Epithelial cell of umbilical artery (primary cell): ENCODE measurements around the gene FAM50A. TPM values are rescaled to one million over a fixed set of nuclear protein-coding genes. Genes with fewer than 3 reads are reported as not detected.

Experiments
- total RNA-seq: library from RNA; depleted of rRNA; stranded (reverse); fragments of >200 nt; gene quantifications from 2 replicates; pipeline ENCODE4 v1.2.3, GENCODE V29; 2014

FAM50A gene, protein sequence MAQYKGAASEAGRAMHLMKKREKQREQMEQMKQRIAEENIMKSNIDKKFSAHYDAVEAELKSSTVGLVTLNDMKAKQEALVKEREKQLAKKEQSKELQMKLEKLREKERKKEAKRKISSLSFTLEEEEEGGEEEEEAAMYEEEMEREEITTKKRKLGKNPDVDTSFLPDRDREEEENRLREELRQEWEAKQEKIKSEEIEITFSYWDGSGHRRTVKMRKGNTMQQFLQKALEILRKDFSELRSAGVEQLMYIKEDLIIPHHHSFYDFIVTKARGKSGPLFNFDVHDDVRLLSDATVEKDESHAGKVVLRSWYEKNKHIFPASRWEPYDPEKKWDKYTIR
- 70.8 and 75.2 TPM in 2 replicates for total RNA-seq

DNA sequence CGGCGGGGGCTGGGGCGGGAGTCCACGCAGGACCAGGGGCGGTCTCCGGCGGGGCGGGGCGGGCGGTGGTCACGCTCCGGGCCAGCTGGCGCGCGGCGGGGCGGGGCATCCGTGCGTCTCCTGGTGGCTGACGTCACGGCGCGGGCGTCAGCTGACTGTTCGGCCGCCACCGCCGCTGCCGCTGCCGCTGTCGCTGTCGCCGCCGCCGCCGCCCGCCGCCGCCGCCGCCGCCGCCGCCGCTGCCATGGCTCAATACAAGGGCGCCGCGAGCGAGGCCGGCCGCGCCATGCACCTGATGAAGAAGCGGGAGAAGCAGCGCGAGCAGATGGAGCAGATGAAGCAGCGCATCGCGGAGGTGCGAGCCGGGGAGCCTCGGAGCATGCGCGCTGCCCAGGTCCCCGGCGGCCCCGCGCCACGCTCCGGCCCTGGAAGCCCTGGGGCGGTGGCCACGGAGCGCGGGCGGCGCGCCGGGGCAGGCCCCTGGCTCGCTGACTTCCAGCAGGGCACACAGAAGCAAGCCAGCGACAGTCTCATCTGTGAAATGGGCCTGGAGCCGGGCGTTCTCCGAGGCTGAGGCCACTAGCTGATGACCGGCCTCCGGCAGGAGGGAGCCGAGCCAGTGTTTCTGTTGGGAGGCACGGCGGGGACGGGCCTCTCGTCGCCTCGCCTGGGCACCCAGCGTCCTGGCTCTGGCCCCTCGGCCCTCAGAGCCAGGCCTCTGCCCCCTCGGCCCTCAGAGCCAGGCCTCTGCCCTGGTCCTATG is at the start of gene FAM50A:
FAM50A (plus strand) TSS at position 150 of the 763 bp plus-strand sequence; CDS start at position 245, 95 bp downstream.

GRCh38 chrX:154397888-154398667 is 45.9 kb upstream of the FAM50A start, which contains the start of gene RPL10:
Gene RPL10 (plus strand): TSS chrX:154398377. CDS start chrX:154398520, 143 bp downstream.

GRCh38 chrX:154409222-154409871 is 34.6 kb upstream of the FAM50A start, which contains the start of gene DNASE1L1:
Gene DNASE1L1 (minus strand): TSS chrX:154409254. CDS start chrX:154405568, 3,686 bp downstream.

GRCh38 chrX:154428176-154429171 is 15.5 kb upstream of the FAM50A start, which contains the start of gene ATP6AP1:
Gene ATP6AP1 (plus strand): TSS chrX:154428677. CDS start chrX:154428693, 16 bp downstream.

DNA sequence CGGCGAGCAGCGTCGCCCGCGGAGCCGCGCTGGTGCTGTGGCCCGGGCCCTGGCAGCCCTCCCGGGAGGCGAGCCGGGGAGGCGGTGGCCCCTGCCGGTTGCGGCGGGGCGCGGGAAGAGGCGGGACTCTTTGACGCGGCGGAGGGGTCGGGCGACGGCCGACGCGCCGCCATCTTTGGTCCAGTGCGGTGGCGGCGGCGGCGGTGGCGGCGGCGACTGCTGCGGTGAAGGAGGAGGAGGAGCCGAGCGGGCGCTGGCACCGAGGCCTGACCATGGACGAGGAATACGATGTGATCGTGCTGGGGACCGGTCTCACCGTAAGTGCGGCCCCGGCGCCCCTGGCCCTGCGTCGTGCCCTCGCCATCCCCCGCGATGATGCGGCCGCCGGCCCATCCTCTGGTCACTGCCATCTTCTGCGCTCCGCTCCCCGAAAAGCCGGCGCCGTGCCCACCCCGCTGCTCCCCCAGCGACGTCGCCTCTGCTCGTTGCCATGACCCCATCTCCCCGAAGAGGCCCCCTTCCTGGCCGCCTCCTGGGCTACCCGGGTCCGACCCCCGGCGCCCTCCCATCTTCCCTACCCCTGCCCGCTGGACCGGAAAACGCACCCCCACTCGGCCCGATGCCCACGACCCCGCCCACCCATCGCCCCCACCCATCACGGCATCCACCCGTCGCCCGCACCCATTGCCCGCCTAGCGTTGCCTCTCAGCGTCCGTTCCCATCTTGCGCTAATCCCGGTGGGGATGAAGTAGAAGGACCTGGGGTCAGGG is 6.8 kb upstream of the FAM50A start, which contains the start of gene GDI1:
GDI1 (plus strand) TSS at position 172 of the 770 bp plus-strand sequence; CDS start at position 273, 101 bp downstream.

DNA sequence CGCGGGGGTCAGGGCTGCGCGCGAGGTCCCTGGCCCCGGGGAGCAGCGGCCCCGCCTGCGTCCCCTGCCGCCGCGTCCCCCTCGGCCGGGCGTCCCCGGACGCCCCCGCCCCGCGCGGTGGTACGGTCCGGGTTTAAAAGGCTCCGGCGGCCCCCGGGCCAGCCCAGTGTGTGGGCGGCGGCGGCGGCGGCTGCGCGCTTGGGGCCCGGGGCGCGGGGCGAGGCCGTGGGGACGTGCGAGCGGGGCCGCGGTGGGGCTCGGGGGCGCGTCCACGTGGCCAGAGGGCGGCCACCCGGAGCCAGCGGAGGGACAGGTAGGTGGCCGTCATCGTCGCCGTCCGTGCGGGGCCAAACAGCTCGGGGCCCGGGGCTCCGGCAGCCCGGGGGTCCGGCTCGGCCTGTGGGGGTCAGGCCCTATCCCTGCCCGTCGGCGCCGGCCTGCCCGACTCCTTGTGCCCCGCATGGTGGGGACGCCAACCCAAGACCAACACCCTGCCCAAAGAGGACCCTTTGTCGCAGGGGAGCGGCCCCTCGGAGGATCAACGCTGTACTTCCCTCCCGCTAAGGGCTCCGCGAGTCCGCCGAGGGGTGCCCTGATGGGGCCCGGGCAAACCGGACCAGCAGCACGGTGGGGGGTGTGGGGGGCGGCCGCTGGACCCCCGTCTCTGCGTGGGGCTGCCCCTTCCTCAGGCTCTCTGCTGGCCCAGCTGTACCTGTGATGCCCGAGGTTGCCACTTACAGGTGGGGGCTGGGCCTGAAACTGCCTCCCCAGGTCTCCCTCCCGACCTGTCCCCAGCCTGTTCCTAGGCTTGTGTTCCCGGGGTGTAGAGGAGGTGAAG is 14.4 kb downstream of the FAM50A start, which contains the start of gene PLXNA3:
PLXNA3 (plus strand) TSS at position 166 of the 838 bp plus-strand sequence. CDS start 1,903 bp downstream, outside the sequence.

DNA sequence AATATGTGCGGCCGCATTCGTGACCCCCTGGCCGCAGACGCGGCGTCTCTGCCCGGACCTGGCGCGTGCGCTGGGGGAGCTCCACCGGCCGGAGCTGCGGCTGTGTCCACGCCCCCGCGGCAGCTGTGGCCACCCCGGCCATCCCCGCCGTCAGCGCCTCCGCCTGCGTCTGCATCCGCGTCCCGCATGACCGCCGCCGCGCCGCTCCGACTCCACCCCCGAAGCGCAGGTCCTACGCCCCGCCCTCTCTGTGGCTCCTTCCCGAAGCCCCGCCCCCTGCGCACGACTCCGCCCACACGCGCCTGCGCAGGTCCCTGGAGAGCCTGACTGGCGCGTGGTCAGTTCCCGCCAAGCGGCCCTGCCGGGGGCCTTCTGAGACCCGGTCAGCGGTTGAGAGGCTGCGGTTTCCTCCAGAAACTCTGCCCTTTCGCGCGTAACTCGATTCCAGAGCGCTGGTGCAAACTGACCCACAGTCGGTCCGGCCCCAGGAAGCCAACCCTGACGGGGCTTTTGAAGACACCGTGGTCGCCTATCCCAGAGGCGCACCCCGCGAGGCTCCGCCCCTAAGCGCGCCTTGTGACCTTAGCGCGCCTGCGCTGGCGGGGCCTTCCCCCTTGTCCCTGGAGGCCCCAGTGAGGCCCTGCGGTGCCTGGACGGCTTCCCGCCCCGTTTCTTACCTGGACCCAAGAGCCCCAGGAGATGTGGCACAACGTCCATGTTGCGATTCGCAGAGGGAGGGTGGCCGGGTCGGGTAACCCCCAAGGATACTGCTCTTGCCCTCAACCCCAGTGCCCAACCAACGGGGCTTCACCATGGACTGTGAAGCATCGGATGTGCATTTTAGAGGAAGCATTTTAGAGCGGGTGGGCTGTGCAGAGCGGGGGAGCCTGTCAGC is 35.0 kb downstream of the FAM50A start, which contains the start of gene LAGE3:
LAGE3 (minus strand) TSS at position 554 of the 895 bp plus-strand sequence; CDS start at position 188, 366 bp downstream.

GRCh38 chrX:154486396-154487207 is 42.7 kb downstream of the FAM50A start, which contains the start of gene UBL4A:
Gene UBL4A (minus strand): TSS chrX:154486615. CDS start chrX:154486584, 31 bp downstream.

DNA sequence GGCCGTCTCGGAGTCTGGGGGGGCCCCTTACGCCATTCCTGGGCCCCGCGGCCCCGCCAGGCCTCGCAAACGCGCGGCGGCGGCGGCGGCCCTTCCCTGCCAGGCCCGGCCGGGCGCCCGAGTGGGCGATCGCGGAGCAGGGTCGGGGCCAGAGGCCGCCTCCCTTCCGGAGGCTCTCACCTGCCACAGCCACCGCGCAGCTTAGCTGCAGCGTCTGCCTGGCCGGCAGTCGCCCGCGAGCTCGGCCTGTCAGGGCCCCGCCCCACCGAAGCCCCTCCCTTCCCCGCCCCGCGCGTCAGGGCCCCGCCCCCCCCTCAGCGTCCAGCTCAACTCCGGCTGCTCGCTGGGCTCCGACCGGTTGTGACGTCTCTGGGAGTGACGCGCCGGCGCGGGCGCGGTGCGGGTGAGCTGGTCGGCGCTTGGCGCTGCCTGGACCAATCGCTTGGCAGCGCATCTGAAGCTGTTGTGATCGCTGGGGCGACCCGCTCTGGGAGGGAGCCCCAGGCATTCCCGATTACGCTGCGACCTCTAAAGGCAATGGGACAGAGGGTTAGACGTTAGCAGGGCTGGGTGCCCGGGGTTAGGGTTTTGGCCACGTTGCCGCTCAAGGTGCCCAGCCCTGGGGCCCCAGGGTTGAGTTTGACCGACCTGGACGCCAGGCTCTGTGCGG is 46.6 kb downstream of the FAM50A start, which contains the start of gene SLC10A3:
SLC10A3 (minus strand) TSS at position 216 of the 670 bp plus-strand sequence. CDS start 1,689 bp downstream, outside the sequence.

Other genes with a start within 250 kb of the FAM50A start
- gene OPN1MW2, start 224.4 kb upstream of the FAM50A start, total RNA-seq = not detected in 2 replicates
- not detected in 2 replicates for gene OPN1MW3, start 186.6 kb upstream of the FAM50A start, total RNA-seq
- not detected in 2 replicates for gene TEX28, start 149.0 kb upstream of the FAM50A start, total RNA-seq
- not detected in 2 replicates for gene TKTL1, start 148.3 kb upstream of the FAM50A start, total RNA-seq
- gene FLNA, start 69.5 kb upstream of the FAM50A start, total RNA-seq = 1,092 and 1,667 TPM in 2 replicates
- gene EMD, start 64.8 kb upstream of the FAM50A start, total RNA-seq = 14.1 and 21.4 TPM in 2 replicates
- 1,669 and 5,428 TPM in 2 replicates for gene RPL10, start 45.8 kb upstream of the FAM50A start, total RNA-seq
- 72.2 and 89.0 TPM in 2 replicates for gene DNASE1L1, start 34.9 kb upstream of the FAM50A start, total RNA-seq
- gene TAFAZZIN, start 32.6 kb upstream of the FAM50A start, total RNA-seq = 15.8 and 17.2 TPM in 2 replicates
- gene ATP6AP1, start 15.5 kb upstream of the FAM50A start, total RNA-seq = 85.8 and 107 TPM in 2 replicates
- gene GDI1, start 7.0 kb upstream of the FAM50A start, total RNA-seq = 62.0 and 62.9 TPM in 2 replicates
- 3.6 and 9.7 TPM in 2 replicates for gene PLXNA3, start 14.1 kb downstream of the FAM50A start, total RNA-seq
- gene LAGE3, start 35.1 kb downstream of the FAM50A start, total RNA-seq = 20.2 and 23.1 TPM in 2 replicates
- 42.1 and 48.7 TPM in 2 replicates for gene UBL4A, start 42.5 kb downstream of the FAM50A start, total RNA-seq
- 8.4 and 10.6 TPM in 2 replicates for gene SLC10A3, start 46.5 kb downstream of the FAM50A start, total RNA-seq
- gene FAM3A, start 72.1 kb downstream of the FAM50A start, total RNA-seq = 19.2 and 20.8 TPM in 2 replicates
- gene G6PD, start 102.7 kb downstream of the FAM50A start, total RNA-seq = 34.4 and 56.7 TPM in 2 replicates
- 13.2 and 15.9 TPM in 2 replicates for gene IKBKG, start 103.5 kb downstream of the FAM50A start, total RNA-seq
- not detected in 2 replicates for gene CTAG1A, start 141.0 kb downstream of the FAM50A start, total RNA-seq
- not detected in 2 replicates for gene CTAG1B, start 175.1 kb downstream of the FAM50A start, total RNA-seq
- gene CTAG2, start 209.4 kb downstream of the FAM50A start, total RNA-seq = not detected in 2 replicates